Measurements from ENCODE around the gene COX6B2. TPM values are rescaled to one million over a fixed set of nuclear protein-coding genes. Genes with fewer than 3 reads are reported as not detected.
A peak's percentile ranks its signal among the peaks of the same experiment; 100 is the strongest.
"Not testable (repeated sequence)": the region's sequence is repeated elsewhere in the genome, so short reads cannot be mapped to it uniquely, and the experiment has no call there.

The COX6B2 gene
- polyA plus RNA-seq, 4 donors: 0.07 to 0.09 TPM; not detected in 2

DNA sequence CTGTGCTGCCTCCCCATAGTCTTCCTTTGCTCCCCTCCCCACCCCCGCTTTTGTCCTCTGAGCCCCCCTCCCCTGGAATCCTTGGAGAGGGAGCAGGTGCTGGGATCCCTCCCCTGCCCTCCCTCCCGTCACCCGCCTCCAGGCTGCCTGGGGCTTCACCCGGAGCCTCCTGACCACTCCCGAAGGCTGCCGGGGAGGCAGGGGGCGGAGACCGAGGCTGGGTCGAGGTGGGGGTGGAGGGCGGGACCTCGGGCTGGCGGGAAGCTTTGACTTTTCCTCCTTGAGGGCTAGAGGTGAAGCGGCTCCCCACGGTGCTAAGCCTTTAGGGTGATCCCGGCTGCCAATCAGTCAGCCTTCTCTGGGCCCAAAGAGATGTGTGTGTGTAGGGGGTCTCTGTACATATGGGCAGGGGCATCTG lies 13.3 kb downstream of the COX6B2 start:
- peak; percentile 62 to 91 for DNase-seq
- peaks cover 0 to 43% (median 0%) of the 10 kb centered on the region in 3 donors for H3K36me3 ChIP-seq (ENCODE audit: control insufficient read depth in 3 of 3, insufficient read depth in 2 of 3, low read depth in 1 of 3, low read length in 3 of 3)
- H3K27ac ChIP-seq (ENCODE audit: low read depth in 1 of 3, low read length in 2 of 3): peak overlapping the region in 1 of 3 donors; percentile 86
- H3K9me3 ChIP-seq (ENCODE audit: control insufficient read depth in 2 of 2, insufficient read depth in 1 of 2, low read depth in 1 of 2, low read length in 1 of 2): no peaks in the 10 kb centered on the region
- FAIRE-seq: no peak
- WGBS, 3 donors: 2 to 3% (median 3%) methylated on average over 15 of the region's 15 CpGs
- H3K4me1 ChIP-seq (ENCODE audit: control insufficient read depth in 3 of 3, insufficient read depth in 2 of 3, low read depth in 1 of 3, low read length in 2 of 3): peaks cover 0 to 12% (median 4%) of the 10 kb centered on the region in 3 donors
- peak overlapping the region; percentile 60 to 67 (median 64) for H3K4me3 ChIP-seq (ENCODE audit: low read depth in 1 of 3, low read length in 3 of 3)
- H3K27me3 ChIP-seq (ENCODE audit: control insufficient read depth in 3 of 3, insufficient read depth in 3 of 3, low read length in 3 of 3): no peaks in the 10 kb centered on the region

DNA sequence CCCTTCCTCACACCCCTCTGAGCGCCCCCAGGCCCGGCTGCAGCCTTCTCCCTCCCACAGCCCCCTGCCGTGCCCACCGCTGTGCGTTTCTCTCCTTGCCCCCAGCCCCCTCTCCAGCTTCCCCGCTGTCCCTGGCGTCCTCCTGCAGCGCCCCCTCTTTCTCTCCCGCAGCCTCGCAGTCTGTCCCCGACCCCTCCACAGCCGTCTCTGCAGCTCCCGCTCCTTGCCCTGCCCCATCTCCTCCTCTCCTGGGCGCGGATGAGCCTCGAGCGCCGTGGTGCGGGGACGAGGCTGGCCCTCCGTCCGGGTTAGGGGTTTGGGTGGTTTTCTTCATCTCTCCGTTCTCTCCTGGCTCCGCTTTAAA lies 13.8 kb downstream of the COX6B2 start:
- Histone ChIP-seq H3K27me3 (ENCODE audit: control insufficient read depth in 3 of 3, insufficient read depth in 3 of 3, low read length in 3 of 3) (no peaks in the 10 kb centered on the region), H3K27ac (ENCODE audit: low read depth in 1 of 3, low read length in 2 of 3) (peak overlapping the region in 1 of 3 donors; percentile 86), H3K4me3 (ENCODE audit: low read depth in 1 of 3, low read length in 3 of 3) (peak overlapping the region; percentile 60 to 67 (median 64)), H3K9me3 (ENCODE audit: control insufficient read depth in 2 of 2, insufficient read depth in 1 of 2, low read depth in 1 of 2, low read length in 1 of 2) (no peaks in the 10 kb centered on the region), H3K36me3 (ENCODE audit: control insufficient read depth in 3 of 3, insufficient read depth in 2 of 3, low read depth in 1 of 3, low read length in 3 of 3) (peaks cover 0 to 39% (median 0%) of the 10 kb centered on the region in 3 donors), H3K4me1 (ENCODE audit: control insufficient read depth in 3 of 3, insufficient read depth in 2 of 3, low read depth in 1 of 3, low read length in 2 of 3) (peaks cover 0 to 12% (median 4%) of the 10 kb centered on the region in 3 donors)
- FAIRE-seq (no peak), DNase-seq (peak; percentile 31 to 69)
- WGBS, 3 donors: 0 to 2% (median 0%) methylated on average over 18 to 24 of the region's 24 CpGs

GRCh38 chr19:55339889-55340783 lies 14.4 kb downstream of the COX6B2 start:
- Histone ChIP-seq H3K27ac (ENCODE audit: low read depth in 1 of 3, low read length in 2 of 3) (peak overlapping the region; percentile 46 to 94 (median 86)), H3K9me3 (ENCODE audit: control insufficient read depth in 2 of 2, insufficient read depth in 1 of 2, low read depth in 1 of 2, low read length in 1 of 2) (no peaks in the 10 kb centered on the region), H3K4me3 (ENCODE audit: low read depth in 1 of 3, low read length in 3 of 3) (peak overlapping the region; percentile 60 to 67 (median 64)), H3K36me3 (ENCODE audit: control insufficient read depth in 3 of 3, insufficient read depth in 2 of 3, low read depth in 1 of 3, low read length in 3 of 3) (peaks cover 0 to 35% (median 0%) of the 10 kb centered on the region in 3 donors), H3K4me1 (ENCODE audit: control insufficient read depth in 3 of 3, insufficient read depth in 2 of 3, low read depth in 1 of 3, low read length in 2 of 3) (peaks cover 0 to 12% (median 4%) of the 10 kb centered on the region in 3 donors), H3K27me3 (ENCODE audit: control insufficient read depth in 3 of 3, insufficient read depth in 3 of 3, low read length in 3 of 3) (no peaks in the 10 kb centered on the region)
- WGBS, 3 donors: 2 to 5% (median 3%) methylated on average over 19 to 44 of the region's 44 CpGs
- FAIRE-seq (no peak), DNase-seq (peak; percentile 24 to 70)

GRCh38 chr19:55339105-55339888 lies 15.2 kb downstream of the COX6B2 start, which contains the start of gene KMT5C:
Gene KMT5C, plus strand, starts transcription at chr19:55339876. Its CDS starts 2,061 bp downstream, at chr19:55341937.
- Histone ChIP-seq H3K36me3 (ENCODE audit: control insufficient read depth in 3 of 3, insufficient read depth in 2 of 3, low read depth in 1 of 3, low read length in 3 of 3) (peaks cover 0 to 27% (median 0%) of the 10 kb centered on the region in 3 donors), H3K4me3 (ENCODE audit: low read depth in 1 of 3, low read length in 3 of 3) (peak within 1 kb of the TSS; percentile 60 to 67 (median 64)), H3K27me3 (ENCODE audit: control insufficient read depth in 3 of 3, insufficient read depth in 3 of 3, low read length in 3 of 3) (no peaks in the 10 kb centered on the region), H3K4me1 (ENCODE audit: control insufficient read depth in 3 of 3, insufficient read depth in 2 of 3, low read depth in 1 of 3, low read length in 2 of 3) (peaks cover 0 to 17% (median 4%) of the 10 kb centered on the region in 3 donors), H3K27ac (ENCODE audit: low read depth in 1 of 3, low read length in 2 of 3) (peak within 1 kb of the TSS; percentile 93 to 99 (median 95)), H3K9me3 (ENCODE audit: control insufficient read depth in 2 of 2, insufficient read depth in 1 of 2, low read depth in 1 of 2, low read length in 1 of 2) (no peaks in the 10 kb centered on the region)
- FAIRE-seq (peak; percentile 96), DNase-seq (peak; percentile 100)
- 0% methylated on average over 59 to 63 of the region's 63 CpGs for WGBS, 3 donors

- H3K27ac ChIP-seq (ENCODE audit: low read depth in 1 of 3, low read length in 2 of 3): no peak overlapping the region
- FAIRE-seq: no peak
Measured at GRCh38 chr19:55336101-55336500, 18.4 kb downstream of the COX6B2 start.

GRCh38 chr19:55333870-55334269 lies 20.6 kb downstream of the COX6B2 start:
- FAIRE-seq: no peak
- 16 to 57% (median 42%) methylated on average over 11 of the region's 11 CpGs for WGBS, 3 donors
- Histone ChIP-seq H3K36me3 (ENCODE audit: control insufficient read depth in 3 of 3, insufficient read depth in 2 of 3, low read depth in 1 of 3, low read length in 3 of 3) (no peaks in the 10 kb centered on the region), H3K4me1 (ENCODE audit: control insufficient read depth in 3 of 3, insufficient read depth in 2 of 3, low read depth in 1 of 3, low read length in 2 of 3) (peaks cover 0 to 23% (median 0%) of the 10 kb centered on the region in 3 donors), H3K27ac (ENCODE audit: low read depth in 1 of 3, low read length in 2 of 3) (peak overlapping the region; percentile 80 to 93 (median 89)), H3K27me3 (ENCODE audit: control insufficient read depth in 3 of 3, insufficient read depth in 3 of 3, low read length in 3 of 3) (no peaks in the 10 kb centered on the region), H3K9me3 (ENCODE audit: control insufficient read depth in 2 of 2, insufficient read depth in 1 of 2, low read depth in 1 of 2, low read length in 1 of 2) (no peaks in the 10 kb centered on the region), H3K4me3 (ENCODE audit: low read depth in 1 of 3, low read length in 3 of 3) (no peak overlapping the region)
- peak; percentile 96 to 98 for DNase-seq

More at GRCh38 chr19:55336101-55336500, 18.4 kb downstream of the COX6B2 start:
- Histone ChIP-seq H3K36me3 (ENCODE audit: control insufficient read depth in 3 of 3, insufficient read depth in 2 of 3, low read depth in 1 of 3, low read length in 3 of 3) (no peaks in the 10 kb centered on the region), H3K4me3 (ENCODE audit: low read depth in 1 of 3, low read length in 3 of 3) (no peak overlapping the region), H3K9me3 (ENCODE audit: control insufficient read depth in 2 of 2, insufficient read depth in 1 of 2, low read depth in 1 of 2, low read length in 1 of 2) (no peaks in the 10 kb centered on the region), H3K4me1 (ENCODE audit: control insufficient read depth in 3 of 3, insufficient read depth in 2 of 3, low read depth in 1 of 3, low read length in 2 of 3) (peaks cover 0 to 23% (median 4%) of the 10 kb centered on the region in 3 donors), H3K27me3 (ENCODE audit: control insufficient read depth in 3 of 3, insufficient read depth in 3 of 3, low read length in 3 of 3) (no peaks in the 10 kb centered on the region)
- WGBS, 3 donors: 82 to 87% (median 85%) methylated on average over 7 of the region's 7 CpGs
- DNase-seq: no peak

DNA sequence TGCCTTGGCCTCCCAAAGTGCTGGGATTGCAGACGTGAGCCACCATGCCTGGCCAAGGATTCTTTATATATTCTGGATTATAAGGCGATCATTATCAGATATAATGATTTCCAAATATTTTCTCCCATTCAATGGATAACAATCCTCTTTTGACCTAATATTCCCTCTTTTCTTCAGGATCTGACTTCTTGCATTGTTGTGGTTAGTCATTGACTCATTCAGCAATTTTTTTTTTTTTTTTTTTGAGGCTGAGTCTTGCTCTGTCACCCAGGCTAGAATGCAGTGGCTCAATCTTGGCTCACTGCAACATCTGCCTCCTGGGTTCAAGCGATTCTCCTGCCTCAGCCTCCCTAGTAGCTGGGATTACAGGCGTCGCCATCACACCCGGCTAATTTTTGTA lies 24.7 kb downstream of the COX6B2 start:
- H3K9me3 ChIP-seq (ENCODE audit: control insufficient read depth in 2 of 2, insufficient read depth in 1 of 2, low read depth in 1 of 2, low read length in 1 of 2); H3K27ac ChIP-seq (ENCODE audit: low read depth in 1 of 3, low read length in 2 of 3); FAIRE-seq; H3K27me3 ChIP-seq (ENCODE audit: control insufficient read depth in 3 of 3, insufficient read depth in 3 of 3, low read length in 3 of 3); DNase-seq; H3K36me3 ChIP-seq (ENCODE audit: control insufficient read depth in 3 of 3, insufficient read depth in 2 of 3, low read depth in 1 of 3, low read length in 3 of 3); H3K4me3 ChIP-seq (ENCODE audit: low read depth in 1 of 3, low read length in 3 of 3): not testable (repeated sequence)
- WGBS, 3 donors: 89 to 95% (median 89%) methylated on average over 6 of the region's 6 CpGs
- peaks cover 0 to 23% (median 0%) of the 10 kb centered on the region in 3 donors for H3K4me1 ChIP-seq (ENCODE audit: control insufficient read depth in 3 of 3, insufficient read depth in 2 of 3, low read depth in 1 of 3, low read length in 2 of 3)

DNA sequence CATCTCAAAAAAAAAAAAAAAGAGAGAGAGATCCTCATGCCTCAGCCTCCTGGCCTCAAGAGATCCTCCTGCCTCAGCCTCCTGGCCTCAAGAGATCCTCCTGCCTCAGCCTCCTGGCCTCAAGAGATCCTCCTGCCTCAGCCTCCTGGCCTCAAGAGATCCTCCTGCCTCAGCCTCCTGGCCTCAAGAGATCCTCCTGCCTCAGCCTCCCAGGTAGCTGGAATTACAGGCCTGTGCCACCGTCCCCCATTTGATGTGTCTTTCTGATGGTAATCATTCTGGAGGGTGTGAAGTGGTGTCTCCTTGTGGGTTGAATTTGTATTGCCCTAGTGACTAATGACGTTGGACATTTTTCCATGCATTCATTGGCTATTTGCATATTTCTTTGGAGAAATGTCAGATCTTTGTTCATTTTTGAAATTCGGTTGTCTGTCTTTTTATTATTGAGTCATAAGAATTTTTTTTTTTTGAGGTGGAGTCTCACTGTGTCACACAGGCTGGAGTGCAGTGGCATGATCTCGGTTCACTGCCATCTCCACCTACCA lies 25.7 kb downstream of the COX6B2 start:
- not testable (repeated sequence) for H3K36me3 ChIP-seq (ENCODE audit: control insufficient read depth in 3 of 3, insufficient read depth in 2 of 3, low read depth in 1 of 3, low read length in 3 of 3); H3K27ac ChIP-seq (ENCODE audit: low read depth in 1 of 3, low read length in 2 of 3); H3K9me3 ChIP-seq (ENCODE audit: control insufficient read depth in 2 of 2, insufficient read depth in 1 of 2, low read depth in 1 of 2, low read length in 1 of 2); FAIRE-seq; H3K27me3 ChIP-seq (ENCODE audit: control insufficient read depth in 3 of 3, insufficient read depth in 3 of 3, low read length in 3 of 3); H3K4me3 ChIP-seq (ENCODE audit: low read depth in 1 of 3, low read length in 3 of 3)
- WGBS, 3 donors: 52 to 74% (median 57%) methylated on average over 4 of the region's 4 CpGs
- H3K4me1 ChIP-seq (ENCODE audit: control insufficient read depth in 3 of 3, insufficient read depth in 2 of 3, low read depth in 1 of 3, low read length in 2 of 3): peaks cover 0 to 15% (median 0%) of the 10 kb centered on the region in 3 donors
- peak in 1 of 2 donors; percentile 41 for DNase-seq

Measured in small intestine (tissue), 7 donors.